IPS DF 19.7 (cell line): ENCODE measurements around the gene SLC22A1.
"Not testable (repeated sequence)": the region's sequence is repeated elsewhere in the genome, so short reads cannot be mapped to it uniquely, and the experiment has no call there.

Source experiments
- DNase-seq: peaks from one replicate; pipeline ENCODE4 v3.0.0-alpha.2; 2013; ENCODE audit warnings: low read depth, low spot score

The SLC22A1 gene

DNA sequence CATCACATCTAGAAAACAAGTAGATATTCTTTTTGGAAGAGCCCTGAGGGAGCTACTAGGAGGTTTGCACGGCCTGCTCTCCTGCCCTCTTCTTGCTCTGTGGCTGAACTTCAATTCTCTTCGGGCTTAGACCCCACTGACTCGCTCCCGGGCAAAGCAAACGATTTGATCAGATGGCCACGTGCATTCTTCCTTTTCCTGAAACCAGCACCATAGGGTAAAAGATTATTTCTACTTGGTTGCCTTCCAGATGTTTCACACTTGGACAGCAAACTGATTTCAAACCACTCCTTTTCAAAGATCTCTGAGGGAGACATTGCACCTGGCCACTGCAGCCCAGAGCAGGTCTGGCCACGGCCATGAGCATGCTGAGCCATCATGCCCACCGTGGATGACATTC is at the start of gene SLC22A1:
TSS of gene SLC22A1 (plus strand) at position 258 of the 400 bp plus-strand sequence. CDS start at position 379, 121 bp downstream.
- DNase-seq = no peak

GRCh38 chr6:160073272-160073671 is 48.3 kb upstream of the SLC22A1 start:
- DNase-seq = no peak

DNA sequence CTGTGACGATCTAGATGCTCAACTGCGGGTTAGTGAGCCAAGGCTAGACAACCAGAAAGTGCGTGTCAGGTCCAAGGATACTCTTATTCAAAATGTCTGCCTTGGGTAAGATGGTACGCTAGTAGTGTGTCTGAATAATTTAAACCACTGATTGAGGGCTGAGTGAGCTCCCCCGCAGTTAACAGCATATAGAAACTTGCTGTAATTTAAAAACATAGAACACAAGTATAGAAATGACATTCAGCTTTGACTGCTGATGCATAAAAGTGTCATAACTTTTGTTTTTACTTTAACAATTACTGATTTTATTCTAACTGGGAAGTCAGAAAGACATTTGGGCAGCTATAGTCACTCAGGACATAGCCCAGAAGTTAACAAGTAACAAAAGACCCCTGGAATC is 45.6 kb upstream of the SLC22A1 start:
- no peak for DNase-seq

DNA sequence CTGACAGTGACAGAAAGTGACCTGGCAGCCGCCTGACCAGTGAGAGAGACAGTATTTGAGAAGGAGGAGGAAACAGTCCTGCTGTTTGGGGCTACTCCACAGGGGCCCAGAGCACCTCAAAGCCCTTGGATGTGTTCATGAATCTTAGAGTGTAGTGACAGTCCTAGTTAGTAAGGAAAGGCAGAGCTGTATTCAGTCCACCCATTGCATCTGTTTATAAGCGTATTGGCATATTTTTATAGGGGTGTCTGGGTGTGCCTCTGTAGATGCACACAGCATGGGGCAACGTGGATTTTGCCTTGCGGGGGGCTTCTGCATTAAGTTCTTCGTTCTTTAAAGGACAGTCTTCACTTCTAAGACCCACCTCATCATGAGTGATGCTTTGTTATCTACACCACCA is 44.6 kb upstream of the SLC22A1 start:
- no peak for DNase-seq

GRCh38 chr6:160077526-160077925 is 44.1 kb upstream of the SLC22A1 start:
- no peak for DNase-seq

- DNase-seq = no peak
Measured at GRCh38 chr6:160078883-160079685, 42.5 kb upstream of the SLC22A1 start.

GRCh38 chr6:160079686-160080043 is 42.0 kb upstream of the SLC22A1 start:
- no peak for DNase-seq

GRCh38 chr6:160080097-160080496 is 41.5 kb upstream of the SLC22A1 start:
- no peak for DNase-seq

- DNase-seq = no peak
Measured at GRCh38 chr6:160081398-160081797, 40.2 kb upstream of the SLC22A1 start.

DNA sequence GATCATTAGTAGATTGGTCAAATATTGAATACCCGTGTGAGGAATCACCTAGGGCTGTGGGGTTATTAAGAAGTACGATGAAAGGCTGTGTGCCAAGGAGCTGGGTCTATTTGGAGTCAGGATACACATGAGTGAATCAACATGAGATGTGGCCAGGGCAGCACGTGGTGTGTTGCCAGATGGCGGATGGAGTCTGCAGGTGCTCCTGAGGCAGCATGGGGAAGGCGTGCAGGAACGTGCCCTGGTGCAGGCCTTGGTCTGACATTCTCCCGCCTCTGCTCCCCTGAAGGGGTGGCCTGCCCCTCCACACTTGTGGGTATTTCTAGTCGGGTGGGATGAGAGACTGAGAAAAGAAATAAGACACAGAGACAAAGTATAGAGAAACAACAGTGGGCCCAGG is 39.0 kb upstream of the SLC22A1 start:
- DNase-seq = no peak

DNA sequence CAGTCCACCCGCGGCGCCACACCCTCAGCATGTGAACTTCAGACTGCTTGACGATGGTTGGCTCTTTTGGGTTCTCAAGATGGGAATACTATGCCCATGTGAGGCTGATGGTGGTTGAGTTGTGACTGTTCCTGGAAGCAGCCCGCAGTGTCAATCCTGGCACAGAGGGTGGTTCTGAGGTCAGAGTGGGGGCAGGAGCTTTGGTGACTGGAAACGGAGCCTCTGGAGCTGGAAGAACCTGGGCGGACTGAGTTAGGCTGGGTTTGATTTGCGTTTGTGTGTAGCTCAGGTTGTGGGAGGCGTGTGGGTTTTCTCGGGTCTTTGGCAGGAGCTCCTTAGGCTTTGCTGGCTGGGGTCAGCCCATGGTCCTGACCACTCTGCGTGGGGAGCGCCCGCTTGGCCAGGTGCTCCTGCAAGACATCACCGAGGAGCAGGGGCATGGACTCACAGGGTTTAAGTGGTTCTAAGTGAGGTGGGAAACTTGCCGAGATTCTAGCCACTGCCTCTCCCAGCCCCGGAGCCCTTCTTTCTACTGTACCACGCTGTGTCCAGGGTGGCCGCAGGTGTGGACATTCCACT is 37.3 kb upstream of the SLC22A1 start:
- no peak for DNase-seq

- DNase-seq = no peak
Measured at GRCh38 chr6:160085226-160085625, 36.4 kb upstream of the SLC22A1 start.

DNA sequence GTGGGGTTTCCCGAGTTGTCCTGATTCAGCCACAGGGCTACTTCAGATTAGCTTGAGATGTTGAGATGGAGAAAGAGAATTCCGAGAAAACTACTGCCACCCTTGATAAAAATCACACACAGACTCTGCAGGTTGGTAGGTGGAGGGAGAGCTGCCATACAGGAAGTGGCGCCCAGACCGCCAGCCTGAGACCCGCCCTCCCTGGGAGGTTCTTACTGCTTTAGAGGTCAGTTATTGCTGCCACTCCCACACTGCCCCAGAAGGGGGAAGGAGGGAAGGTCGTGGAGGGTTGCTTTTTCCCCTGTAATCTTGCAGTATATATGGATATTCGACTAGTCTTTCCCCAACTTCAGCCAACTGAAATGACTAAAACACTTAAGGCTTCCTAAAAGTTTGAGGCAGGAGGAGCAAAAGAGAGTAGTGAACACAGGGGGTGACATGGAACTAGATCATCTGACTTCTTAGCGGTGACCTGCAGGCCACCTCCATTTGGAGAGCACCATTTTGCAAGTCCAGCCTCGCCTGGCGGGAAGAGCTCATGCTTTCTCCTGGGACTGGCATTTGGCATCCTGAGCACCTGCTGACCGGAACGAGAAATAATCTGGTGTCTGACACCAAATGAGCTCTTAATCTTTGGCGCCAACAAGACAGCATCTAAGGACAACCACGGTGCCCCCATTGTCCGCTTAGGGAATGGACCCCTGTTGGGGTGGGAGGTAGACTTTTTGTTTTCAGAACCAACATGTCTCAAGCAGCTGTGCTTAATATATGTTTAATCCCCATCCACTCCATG is 35.7 kb upstream of the SLC22A1 start:
- no peak for DNase-seq

GRCh38 chr6:160086754-160087153 is 34.9 kb upstream of the SLC22A1 start:
- no peak for DNase-seq

- no peak for DNase-seq
Measured at GRCh38 chr6:160088069-160088783, 33.4 kb upstream of the SLC22A1 start.

DNA sequence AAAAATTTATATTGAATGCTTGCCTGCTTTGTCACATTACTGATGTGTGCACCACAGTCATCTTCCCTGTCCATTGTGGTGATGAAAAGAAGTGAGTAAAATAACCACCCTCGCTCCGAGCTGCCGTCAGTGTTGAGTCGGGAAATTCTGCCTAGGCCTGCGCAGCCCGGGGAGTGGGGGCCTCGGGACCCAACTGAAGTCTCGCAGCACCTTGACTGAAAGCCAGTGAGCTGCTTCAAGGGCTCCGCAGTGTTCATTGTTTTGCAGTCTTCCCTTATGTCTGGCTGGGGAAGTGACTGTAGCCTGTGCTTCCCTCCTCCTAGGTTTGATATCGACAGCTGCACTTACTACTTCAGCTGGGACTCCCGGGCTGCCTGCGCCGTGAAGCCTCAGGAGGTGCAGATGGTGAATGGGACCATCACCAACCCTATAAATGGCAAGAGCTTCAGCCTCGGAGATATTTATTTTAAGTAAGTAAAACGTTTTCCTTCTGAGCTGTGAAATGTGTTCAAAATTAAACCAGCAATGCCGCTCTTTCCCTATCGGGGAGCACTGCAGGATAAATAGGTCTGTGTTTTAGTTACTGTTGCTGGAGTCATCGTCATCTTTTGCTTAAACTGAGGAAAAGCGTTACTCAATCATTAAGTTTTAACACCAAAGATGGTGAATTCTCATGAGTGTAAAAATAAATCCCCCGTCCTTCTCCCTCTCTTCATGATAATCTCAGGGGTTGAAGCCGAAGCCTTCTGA is 32.7 kb upstream of the SLC22A1 start:
- DNase-seq = no peak

DNA sequence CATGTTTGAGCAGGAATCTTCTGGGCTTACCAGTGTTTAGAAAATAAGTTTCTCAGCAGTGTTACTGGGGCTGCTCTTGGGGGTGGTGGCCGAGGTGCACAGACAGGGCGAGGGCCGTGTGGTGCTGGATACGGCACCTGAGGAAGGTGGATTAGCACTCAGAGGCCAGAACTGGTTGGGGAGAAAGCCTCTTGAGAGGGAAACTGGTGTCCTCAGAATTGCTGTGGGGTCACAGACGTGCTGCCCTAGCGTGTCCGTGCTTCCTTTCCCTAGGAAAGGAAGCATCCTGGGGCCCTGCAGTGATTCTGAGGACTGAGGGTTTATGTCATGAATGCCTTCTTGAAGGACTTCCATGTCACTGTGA is 32.1 kb upstream of the SLC22A1 start:
- DNase-seq = no peak

- DNase-seq = not testable (repeated sequence)
Measured at GRCh38 chr6:160090442-160091239, 31.0 kb upstream of the SLC22A1 start.

- not testable (repeated sequence) for DNase-seq
Measured at GRCh38 chr6:160092176-160092575, 29.4 kb upstream of the SLC22A1 start.

- no peak for DNase-seq
Measured at GRCh38 chr6:160092602-160093001, 29.0 kb upstream of the SLC22A1 start.
